Muscle layer of colon (tissue), 2 donors: ENCODE data around the gene ANKRD12.
"Not testable (repeated sequence)": the region's sequence is repeated elsewhere in the genome, so short reads cannot be mapped to it uniquely, and the experiment has no call there.

Experiments
- H3K27ac ChIP-seq: one replicate; pipeline ENCODE4 v1.7.0; 2013; ENCODE audit warnings: low read depth, mild to moderate bottlenecking, low read length, moderate library complexity
- H3K27me3 ChIP-seq, 2 donors: one replicate each; pipeline ENCODE4 v1.7.0; 2013; ENCODE audit warnings: low read length in 2 of 2, mild to moderate bottlenecking in 2 of 2; ENCODE audit not compliant: insufficient read depth in 2 of 2, control insufficient read depth in 1 of 2
- H3K36me3 ChIP-seq: one replicate; pipeline ENCODE4 v1.7.0; 2013; ENCODE audit warnings: mild to moderate bottlenecking, low read length; ENCODE audit not compliant: insufficient read depth
- H3K4me1 ChIP-seq: one replicate; pipeline ENCODE4 v1.7.0; 2013; ENCODE audit warnings: mild to moderate bottlenecking, low read length; ENCODE audit not compliant: insufficient read depth
- H3K4me3 ChIP-seq, 2 donors: one replicate each; pipeline ENCODE4 v1.7.0; 2013; ENCODE audit warnings: low read length in 2 of 2, low read depth in 1 of 2, mild to moderate bottlenecking in 1 of 2, moderate library complexity in 1 of 2
- H3K9ac ChIP-seq: one replicate; pipeline ENCODE4 v1.7.0; 2013; ENCODE audit warnings: low read length
- H3K9me3 ChIP-seq: one replicate; pipeline ENCODE4 v1.7.0; 2013; ENCODE audit warnings: mild to moderate bottlenecking, low read length
- donor health status: abdominal sarcoma.
- donor health status: Adenocarcinoma of cecum.

Gene ANKRD12

DNA sequence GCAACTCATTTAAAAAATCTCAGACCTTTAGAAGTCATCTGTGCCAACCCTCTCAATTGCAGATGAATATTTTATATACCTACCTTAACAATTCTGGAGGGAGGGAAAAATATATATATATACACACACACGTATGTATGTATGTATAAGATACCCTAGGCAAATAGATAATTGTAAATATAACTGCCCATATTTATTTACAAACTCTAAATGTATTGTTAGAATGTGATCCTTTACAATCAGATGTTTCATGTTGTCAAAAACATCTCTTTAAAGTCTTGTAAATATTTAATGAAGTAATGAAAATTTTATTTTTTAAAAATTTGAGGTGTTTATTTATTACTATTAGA lies 11.6 kb downstream of the ANKRD12 start:
- Histone ChIP-seq H3K4me1 (peaks cover 57% of the 10 kb centered on the region), H3K27me3 (no peaks in the 10 kb centered on the region), H3K9me3 (no peaks in the 10 kb centered on the region), H3K4me3 (no peak overlapping the region), H3K27ac (no peak overlapping the region), H3K36me3 (no peaks in the 10 kb centered on the region), H3K9ac (no peak overlapping the region)

DNA sequence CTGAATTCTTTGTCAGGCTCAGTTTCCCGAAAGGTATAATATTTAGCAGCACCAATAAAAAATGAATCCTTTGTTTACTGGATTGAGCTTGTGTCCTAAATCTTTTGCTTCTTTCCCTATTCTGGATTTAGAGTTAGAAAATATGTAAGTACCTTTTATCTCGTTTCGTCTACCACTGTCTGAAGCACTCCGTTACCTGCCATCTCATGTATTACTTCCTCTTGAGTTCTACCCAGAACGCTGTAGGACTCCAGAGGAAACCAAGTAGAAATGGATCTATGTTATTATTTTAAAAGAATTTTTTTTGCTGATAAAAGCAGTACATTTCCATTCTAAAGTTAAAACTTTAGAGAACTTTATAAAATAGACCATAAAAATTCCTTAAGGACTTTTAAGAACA lies 13.5 kb downstream of the ANKRD12 start:
- H3K36me3 ChIP-seq: no peaks in the 10 kb centered on the region
- H3K27ac ChIP-seq: no peak overlapping the region
- no peak overlapping the region for H3K9ac ChIP-seq
- H3K4me3 ChIP-seq: no peak overlapping the region
- peaks cover 58% of the 10 kb centered on the region for H3K4me1 ChIP-seq
- no peaks in the 10 kb centered on the region for H3K27me3 ChIP-seq
- H3K9me3 ChIP-seq: no peaks in the 10 kb centered on the region

DNA sequence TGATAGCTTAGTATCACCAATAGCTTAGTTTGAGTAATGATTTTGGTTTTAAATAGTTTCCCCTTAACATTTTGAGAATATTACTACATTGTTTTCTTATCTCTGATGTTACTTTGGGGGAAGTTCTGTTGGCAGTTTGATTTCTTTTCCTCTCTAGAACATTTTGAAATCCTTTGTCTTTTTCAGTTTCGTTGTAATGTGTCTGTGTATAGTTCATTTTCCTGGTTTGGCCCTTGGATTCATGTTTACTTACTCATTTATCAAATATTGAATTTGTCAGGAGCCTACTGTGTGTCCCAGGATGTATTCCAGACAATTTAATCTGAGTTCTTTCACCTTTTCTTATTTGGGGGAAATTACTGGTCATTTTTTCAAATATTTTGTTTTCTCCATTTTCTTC lies 16.7 kb downstream of the ANKRD12 start:
- H3K27me3 ChIP-seq: no peaks in the 10 kb centered on the region
- no peaks in the 10 kb centered on the region for H3K36me3 ChIP-seq
- H3K9me3 ChIP-seq: no peaks in the 10 kb centered on the region
- no peak overlapping the region for H3K4me3 ChIP-seq
- H3K4me1 ChIP-seq: peaks cover 32% of the 10 kb centered on the region
- H3K27ac ChIP-seq: no peak overlapping the region
- no peak overlapping the region for H3K9ac ChIP-seq

DNA sequence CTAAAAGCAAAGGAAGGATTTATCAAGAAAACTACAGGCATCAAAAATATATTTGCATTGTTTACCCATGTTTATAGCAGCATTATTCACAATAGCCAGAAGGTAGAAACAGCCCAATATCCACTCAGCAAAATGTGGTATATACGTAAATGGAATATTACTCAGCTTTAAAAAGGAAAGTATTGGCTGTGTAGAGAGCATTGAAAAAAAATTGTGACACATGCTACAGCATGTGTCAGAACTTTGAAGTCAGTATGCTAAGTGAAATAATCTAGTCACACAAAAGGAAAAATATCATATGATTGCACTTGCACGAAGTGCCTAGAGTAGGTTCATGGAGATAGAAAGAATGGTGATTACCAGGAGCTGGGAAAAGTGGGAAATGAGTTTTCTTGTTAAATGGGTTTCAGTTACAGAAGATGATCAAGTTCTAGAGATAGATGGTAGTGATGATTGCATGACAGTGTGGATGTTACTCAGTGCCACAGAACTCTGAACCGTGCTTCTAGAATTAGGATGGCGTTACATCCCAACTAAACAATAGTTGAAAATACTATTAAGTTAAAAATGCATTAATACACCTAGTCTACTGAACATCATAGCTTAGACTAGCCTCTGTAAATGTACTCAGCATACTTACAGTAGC lies 20.1 kb downstream of the ANKRD12 start:
- Histone ChIP-seq H3K27ac (no peak overlapping the region), H3K9ac (no peak overlapping the region), H3K4me3 (no peak overlapping the region), H3K9me3 (no peaks in the 10 kb centered on the region), H3K27me3 (no peaks in the 10 kb centered on the region), H3K36me3 (no peaks in the 10 kb centered on the region), H3K4me1 (peaks cover 21% of the 10 kb centered on the region)

DNA sequence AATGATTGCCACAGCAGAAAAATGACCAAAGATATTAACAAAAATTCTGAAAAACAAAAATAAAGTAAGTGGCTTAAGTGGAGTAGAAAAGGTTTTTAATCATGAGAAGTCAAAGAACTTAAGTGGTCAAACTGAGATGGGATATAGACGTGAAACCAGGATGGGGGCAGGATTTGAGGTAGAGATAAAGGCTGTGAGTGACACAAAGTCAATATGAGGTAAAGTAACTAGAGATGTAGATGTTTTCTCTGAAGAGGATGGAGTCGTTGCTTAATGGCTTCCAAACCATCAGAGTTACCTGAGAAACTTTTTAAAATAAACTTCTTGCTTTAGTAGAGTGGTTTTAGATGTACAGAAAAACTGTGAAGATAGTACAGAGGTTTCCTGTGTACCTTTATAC lies 21.2 kb downstream of the ANKRD12 start:
- no peak overlapping the region for H3K27ac ChIP-seq
- H3K4me3 ChIP-seq: no peak overlapping the region
- peaks cover 15% of the 10 kb centered on the region for H3K4me1 ChIP-seq
- no peak overlapping the region for H3K9ac ChIP-seq
- no peaks in the 10 kb centered on the region for H3K36me3 ChIP-seq
- no peaks in the 10 kb centered on the region for H3K27me3 ChIP-seq
- H3K9me3 ChIP-seq: no peaks in the 10 kb centered on the region

DNA sequence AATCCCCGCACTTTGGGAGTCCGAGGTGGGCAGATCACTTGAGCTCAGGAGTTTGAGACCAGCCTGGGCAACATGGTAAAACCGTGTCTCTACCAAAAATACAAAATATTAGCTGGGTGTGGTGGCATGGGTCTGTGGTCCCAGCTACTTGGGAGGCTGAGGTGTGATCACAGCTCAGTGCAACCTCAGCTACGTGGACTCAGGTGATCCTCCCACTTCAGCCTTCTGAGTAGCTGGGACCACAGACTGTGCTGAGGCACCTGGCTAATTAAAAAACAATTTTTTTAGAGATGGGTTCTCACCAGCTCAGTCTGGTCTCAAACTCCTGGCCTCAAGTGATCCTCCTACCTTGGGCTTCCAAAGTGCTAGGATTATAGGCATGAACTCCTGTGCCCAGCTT lies 23.4 kb downstream of the ANKRD12 start:
- no peak overlapping the region for H3K9ac ChIP-seq
- peaks cover 3% of the 10 kb centered on the region for H3K9me3 ChIP-seq
- no peaks in the 10 kb centered on the region for H3K36me3 ChIP-seq
- H3K27me3 ChIP-seq: no peaks in the 10 kb centered on the region
- no peak overlapping the region for H3K4me3 ChIP-seq
- H3K27ac ChIP-seq: no peak overlapping the region
- peaks cover 5% of the 10 kb centered on the region for H3K4me1 ChIP-seq

DNA sequence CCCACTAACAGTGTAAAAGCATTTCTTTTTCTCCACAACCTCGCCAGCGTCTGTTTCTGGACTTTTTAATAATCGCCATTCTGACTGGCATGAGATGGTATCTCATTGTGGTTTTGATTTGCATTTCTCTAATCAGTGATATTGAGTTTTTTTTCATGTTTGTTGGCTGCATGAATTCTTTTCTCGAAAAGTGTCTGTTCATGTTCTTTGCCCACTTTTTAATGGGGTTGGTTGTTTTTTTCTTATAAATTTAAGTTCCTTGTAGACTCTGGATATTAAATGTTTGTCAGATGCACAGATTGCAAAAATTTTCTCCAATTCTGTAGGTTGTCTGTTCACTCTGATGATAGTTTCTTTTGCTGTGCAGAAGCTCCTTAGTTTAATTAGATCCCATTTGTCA lies 26.1 kb downstream of the ANKRD12 start:
- not testable (repeated sequence) for H3K4me1 ChIP-seq, H3K36me3 ChIP-seq, H3K4me3 ChIP-seq, H3K27ac ChIP-seq, H3K9me3 ChIP-seq, H3K27me3 ChIP-seq, H3K9ac ChIP-seq

DNA sequence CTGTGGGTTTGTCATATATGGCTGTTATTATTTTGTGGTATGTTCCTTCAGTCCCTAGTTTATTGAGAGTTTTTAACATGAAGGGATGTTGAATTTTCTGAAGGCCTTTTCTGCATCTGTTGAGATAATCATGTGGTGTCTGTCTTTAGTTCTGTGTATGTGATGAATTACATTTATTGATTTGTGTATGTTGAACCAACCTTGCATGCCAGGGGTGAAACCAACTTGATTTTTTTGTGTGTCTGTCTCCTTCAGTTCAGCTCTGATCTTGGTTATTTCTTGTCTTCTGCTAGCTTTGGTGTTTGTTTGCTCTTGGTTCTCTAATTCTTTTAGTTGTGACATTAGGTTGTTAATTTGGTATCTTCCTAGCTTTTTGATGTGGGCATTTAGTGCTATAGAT lies 27.6 kb downstream of the ANKRD12 start:
- H3K27ac ChIP-seq, H3K36me3 ChIP-seq, H3K9me3 ChIP-seq, H3K4me1 ChIP-seq, H3K9ac ChIP-seq, H3K4me3 ChIP-seq, H3K27me3 ChIP-seq: not testable (repeated sequence)

DNA sequence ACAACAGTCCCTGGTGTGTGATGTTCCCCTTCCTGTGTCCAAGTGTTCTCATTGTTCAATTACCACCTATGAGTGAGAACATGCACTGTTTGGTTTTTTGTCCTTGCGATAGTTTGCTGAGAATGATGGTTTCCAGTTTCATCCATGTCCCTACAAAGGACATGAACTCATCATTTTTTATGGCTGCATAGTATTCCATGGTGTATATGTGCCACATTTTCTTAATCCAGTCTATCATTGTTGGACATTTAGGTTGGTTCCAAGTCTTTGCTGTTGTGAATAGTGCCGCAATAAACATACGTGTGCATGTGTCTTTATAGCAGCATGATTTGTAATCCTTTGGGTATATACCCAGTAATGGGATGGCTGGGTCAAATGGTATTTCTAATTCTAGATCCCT lies 29.3 kb downstream of the ANKRD12 start:
- not testable (repeated sequence) for H3K27me3 ChIP-seq, H3K9ac ChIP-seq, H3K4me3 ChIP-seq, H3K36me3 ChIP-seq, H3K4me1 ChIP-seq, H3K9me3 ChIP-seq, H3K27ac ChIP-seq

DNA sequence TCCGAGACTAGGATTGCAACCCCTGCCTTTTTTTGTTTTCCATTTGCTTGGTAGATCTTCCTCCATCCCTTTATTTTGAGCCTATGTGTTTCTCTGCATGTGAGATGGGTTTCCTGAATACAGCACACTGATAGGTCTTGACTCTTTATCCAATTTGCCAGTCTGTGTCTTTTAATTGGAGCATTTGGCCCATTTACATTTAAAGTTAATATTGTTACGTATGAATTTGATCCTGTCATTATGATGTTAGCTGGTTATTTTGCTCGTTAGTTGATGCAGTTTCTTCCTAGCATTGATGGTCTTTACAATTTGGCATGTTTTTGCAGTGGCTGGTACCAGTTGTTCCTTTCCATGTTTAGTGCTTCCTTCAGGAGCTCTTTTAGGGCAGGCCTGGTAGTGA lies 32.9 kb downstream of the ANKRD12 start:
- H3K4me1 ChIP-seq, H3K27ac ChIP-seq, H3K9ac ChIP-seq, H3K9me3 ChIP-seq, H3K4me3 ChIP-seq, H3K27me3 ChIP-seq, H3K36me3 ChIP-seq: not testable (repeated sequence)

DNA sequence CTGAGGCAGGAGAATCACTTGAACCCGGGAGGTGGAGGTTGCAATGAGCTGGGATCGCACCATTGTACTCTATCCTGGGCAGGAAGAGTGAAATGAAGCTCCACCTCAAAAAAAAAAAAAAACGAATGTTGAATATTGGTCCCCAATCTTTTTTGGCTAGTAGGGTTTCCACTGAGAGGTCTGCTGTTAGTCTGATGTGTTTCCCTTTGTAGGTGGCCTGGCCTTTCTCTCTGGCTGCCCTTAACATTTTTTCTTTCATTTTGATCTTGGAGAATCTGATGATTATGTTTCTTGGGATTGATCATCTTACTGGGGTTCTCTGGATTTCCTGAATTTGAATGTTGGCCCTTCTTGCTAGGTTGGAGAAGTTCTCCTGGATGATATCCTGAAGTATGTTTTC lies 35.3 kb downstream of the ANKRD12 start:
- not testable (repeated sequence) for H3K36me3 ChIP-seq

DNA sequence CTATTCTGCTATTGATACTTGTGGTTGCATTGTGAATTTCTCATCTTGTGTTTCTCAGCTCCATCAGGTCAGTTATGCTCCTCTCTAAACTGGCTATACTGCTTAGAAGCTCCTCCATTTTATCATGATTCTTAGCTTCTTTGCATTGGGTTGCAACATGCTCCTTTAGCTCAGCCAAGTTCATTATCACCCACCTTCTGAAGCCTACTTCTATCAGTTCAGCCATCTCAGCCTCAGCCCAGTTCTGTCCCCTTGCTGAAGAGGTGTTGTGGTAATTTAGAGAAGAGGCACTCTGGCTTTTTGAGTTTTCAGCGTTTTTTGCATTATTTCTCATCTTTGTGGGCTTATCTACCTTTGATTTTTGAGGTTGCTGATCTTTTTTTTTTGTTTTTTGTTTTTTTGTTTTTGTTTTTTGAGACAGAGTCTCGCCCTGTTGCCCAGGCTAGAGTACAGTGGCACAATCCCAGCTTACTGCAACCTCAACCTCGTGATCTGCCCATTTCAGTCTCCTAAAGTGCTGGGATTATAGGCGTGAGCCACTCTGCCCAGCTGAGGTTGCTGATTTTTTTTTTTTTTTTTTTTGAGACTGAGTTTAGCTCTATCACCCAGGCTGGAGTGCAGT lies 36.0 kb downstream of the ANKRD12 start:
- H3K27ac ChIP-seq: no peak overlapping the region
- no peaks in the 10 kb centered on the region for H3K36me3 ChIP-seq
- no peak overlapping the region for H3K9ac ChIP-seq
- no peaks in the 10 kb centered on the region for H3K27me3 ChIP-seq
- H3K4me3 ChIP-seq: no peak overlapping the region
- no peaks in the 10 kb centered on the region for H3K9me3 ChIP-seq
- peaks cover 17% of the 10 kb centered on the region for H3K4me1 ChIP-seq

More for the DNA sequence above, 35.3 kb downstream of the ANKRD12 start:
- H3K9me3 ChIP-seq, H3K27ac ChIP-seq, H3K9ac ChIP-seq, H3K4me3 ChIP-seq, H3K27me3 ChIP-seq: not testable (repeated sequence)
- peaks cover 13% of the 10 kb centered on the region for H3K4me1 ChIP-seq
